ENCODE measurements around the gene ERMP1.

The ERMP1 gene

GRCh38 chr9:5852987-5853386 lies 20.1 kb upstream of the ERMP1 start:
- no peak for DNase-seq

GRCh38 chr9:5851445-5851844 lies 18.5 kb upstream of the ERMP1 start:
- no peak for DNase-seq

- no peak for DNase-seq
Observed at GRCh38 chr9:5850724-5851122, 17.8 kb upstream of the ERMP1 start.

- no peak for DNase-seq
Observed at GRCh38 chr9:5848372-5848882, 15.5 kb upstream of the ERMP1 start.

GRCh38 chr9:5846501-5846921 lies 13.6 kb upstream of the ERMP1 start:
- no peak for DNase-seq

GRCh38 chr9:5846096-5846495 lies 13.2 kb upstream of the ERMP1 start:
- DNase-seq: no peak

- no peak for DNase-seq
Observed at GRCh38 chr9:5845157-5845531, 12.2 kb upstream of the ERMP1 start.

- no peak for DNase-seq
Observed at GRCh38 chr9:5843794-5844471, 11.0 kb upstream of the ERMP1 start.

- no peak for DNase-seq
Observed at GRCh38 chr9:5842929-5843793, 10.2 kb upstream of the ERMP1 start.

GRCh38 chr9:5841771-5842573 lies 9.1 kb upstream of the ERMP1 start:
- no peak for DNase-seq

GRCh38 chr9:5840788-5841187 lies 7.9 kb upstream of the ERMP1 start:
- DNase-seq: no peak

GRCh38 chr9:5839572-5839902 lies 6.6 kb upstream of the ERMP1 start:
- DNase-seq: no peak

- no peak for DNase-seq
Observed at GRCh38 chr9:5838884-5839571, 6.1 kb upstream of the ERMP1 start.

- no peak for DNase-seq
Observed at GRCh38 chr9:5835808-5836207, 2.9 kb upstream of the ERMP1 start.

GRCh38 chr9:5834214-5834613 lies 1.3 kb upstream of the ERMP1 start:
- DNase-seq: no peak

- no peak for DNase-seq
Observed at GRCh38 chr9:5832071-5832537, 813 bp downstream of the ERMP1 start.

- DNase-seq: no peak
Observed at GRCh38 chr9:5825895-5826622, 6.9 kb downstream of the ERMP1 start.

GRCh38 chr9:5825223-5825622 lies 7.7 kb downstream of the ERMP1 start:
- DNase-seq: no peak

GRCh38 chr9:5820425-5820824 lies 12.5 kb downstream of the ERMP1 start:
- no peak for DNase-seq

- DNase-seq: no peak
Observed at GRCh38 chr9:5819174-5819573, 13.7 kb downstream of the ERMP1 start.

- DNase-seq: no peak
Observed at GRCh38 chr9:5818424-5819142, 14.3 kb downstream of the ERMP1 start.

Data from GOT3 (cell line).